ENCODE data around the gene VWA5B1. TPM values are rescaled to one million over a fixed set of nuclear protein-coding genes. Genes with fewer than 3 reads are reported as not detected.

Gene VWA5B1
- total RNA-seq, 6 experiments from 2014 or later = not detected

DNA sequence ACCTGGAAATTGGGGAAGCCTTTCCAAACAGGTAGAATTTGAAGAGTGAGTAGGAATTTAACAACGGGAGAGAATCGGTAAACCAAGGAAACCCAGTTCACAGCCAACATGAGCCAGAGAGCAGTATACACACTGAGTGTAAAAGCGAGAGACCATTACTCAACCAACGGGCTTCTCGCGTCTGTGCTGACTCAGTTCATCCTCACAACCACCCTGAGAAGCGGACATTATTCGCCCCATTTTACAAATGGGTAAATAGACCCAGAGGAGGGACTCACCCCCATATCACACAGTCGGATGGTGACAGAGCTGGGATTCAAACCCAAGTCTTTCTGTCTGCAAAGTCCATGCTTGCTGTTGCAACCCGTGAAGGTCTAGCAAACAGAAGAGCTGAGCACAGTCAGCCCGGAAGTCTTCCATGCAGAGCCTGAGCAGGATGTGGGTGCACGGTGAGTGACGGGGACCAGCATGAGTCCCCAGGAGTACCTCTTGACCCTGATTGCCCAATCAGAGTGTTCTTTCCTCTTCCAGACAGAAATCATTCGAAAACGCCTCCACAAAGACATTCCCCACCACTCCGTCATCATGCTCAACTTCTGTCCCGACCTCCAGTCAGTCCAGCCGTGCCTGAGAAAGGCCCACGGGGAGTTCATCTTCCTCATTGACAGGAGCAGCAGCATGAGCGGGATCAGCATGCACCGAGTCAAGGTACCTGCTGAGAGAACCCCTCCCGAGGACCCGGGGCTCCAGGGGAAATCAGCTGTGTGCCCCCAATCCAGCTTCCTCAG is 32.3 kb downstream of the VWA5B1 start:
- no peak for TF ChIP-seq CTCF (IDR thresholded peaks at IDR 0.05)
- H3K4me1 Mint-ChIP-seq (ENCODE audit: low read depth) = peaks cover 5% of the 10 kb centered on the region; the same call in 1 of the 2 replicates
- H3K36me3 Mint-ChIP-seq (ENCODE audit: low read depth) = peaks cover 4% of the 10 kb centered on the region; the same call in 1 of the 2 replicates
- no peaks in the 10 kb centered on the region for H3K9me3 Mint-ChIP-seq
- H3K27ac Mint-ChIP-seq = no peak overlapping the region
- no peak for DNase-seq
- H3K27me3 Mint-ChIP-seq (ENCODE audit: insufficient read depth) = peaks cover 27% of the 10 kb centered on the region
- no peak overlapping the region for H3K4me3 Mint-ChIP-seq

DNA sequence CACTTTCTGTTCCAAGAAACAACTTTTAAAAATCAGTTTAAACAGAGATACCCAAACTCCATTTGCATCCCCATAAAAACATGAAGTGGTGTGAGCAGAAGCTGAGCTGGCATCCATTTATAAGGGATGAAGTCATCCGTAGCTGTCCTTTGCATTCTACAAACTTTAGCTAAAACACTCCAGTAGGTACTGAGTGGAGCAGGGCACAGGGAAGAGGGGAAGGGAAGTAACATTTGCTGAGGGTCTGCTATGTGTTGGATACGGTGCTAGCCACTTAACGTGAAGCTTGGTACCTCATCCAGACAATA is 32.9 kb downstream of the VWA5B1 start:
- H3K36me3 Mint-ChIP-seq (ENCODE audit: low read depth) = peaks cover 4% of the 10 kb centered on the region; the same call in 1 of the 2 replicates
- no peak for TF ChIP-seq CTCF (IDR thresholded peaks at IDR 0.05)
- peaks cover 5% of the 10 kb centered on the region; the same call in 1 of the 2 replicates for H3K4me1 Mint-ChIP-seq (ENCODE audit: low read depth)

GRCh38 chr1:20324704-20325406 is 34.2 kb downstream of the VWA5B1 start:
- no peak for TF ChIP-seq CTCF (IDR thresholded peaks at IDR 0.05)
- Mint-ChIP-seq H3K4me3 (no peak overlapping the region), H3K27me3 (ENCODE audit: insufficient read depth) (peaks cover 23% of the 10 kb centered on the region), H3K27ac (no peak overlapping the region), H3K36me3 (ENCODE audit: low read depth) (peaks cover 4% of the 10 kb centered on the region; the same call in 1 of the 2 replicates), H3K9me3 (no peaks in the 10 kb centered on the region), H3K4me1 (ENCODE audit: low read depth) (peaks cover 5% of the 10 kb centered on the region; the same call in 1 of the 2 replicates)
- DNase-seq = no peak

More for the DNA sequence above, 32.9 kb downstream of the VWA5B1 start:
- Mint-ChIP-seq H3K27ac (no peak overlapping the region), H3K27me3 (ENCODE audit: insufficient read depth) (peaks cover 28% of the 10 kb centered on the region), H3K9me3 (no peaks in the 10 kb centered on the region), H3K4me3 (no peak overlapping the region)
- DNase-seq = no peak

GRCh38 chr1:20325407-20325843 is 34.8 kb downstream of the VWA5B1 start:
- Mint-ChIP-seq H3K27ac (no peak overlapping the region), H3K36me3 (ENCODE audit: low read depth) (peaks cover 4% of the 10 kb centered on the region; the same call in 1 of the 2 replicates), H3K27me3 (ENCODE audit: insufficient read depth) (peaks cover 23% of the 10 kb centered on the region), H3K4me3 (no peak overlapping the region), H3K9me3 (no peaks in the 10 kb centered on the region), H3K4me1 (ENCODE audit: low read depth) (peaks cover 5% of the 10 kb centered on the region; the same call in 1 of the 2 replicates)
- no peak for DNase-seq
- no peak for TF ChIP-seq CTCF (IDR thresholded peaks at IDR 0.05)

- H3K27me3 Mint-ChIP-seq (ENCODE audit: insufficient read depth) = peaks cover 22% of the 10 kb centered on the region
- no peak overlapping the region for H3K4me3 Mint-ChIP-seq
- H3K36me3 Mint-ChIP-seq (ENCODE audit: low read depth) = peaks cover 4% of the 10 kb centered on the region; the same call in 1 of the 2 replicates
- H3K27ac Mint-ChIP-seq = no peak overlapping the region
- no peaks in the 10 kb centered on the region for H3K9me3 Mint-ChIP-seq
- no peak for TF ChIP-seq CTCF (IDR thresholded peaks at IDR 0.05)
- H3K4me1 Mint-ChIP-seq (ENCODE audit: low read depth) = peaks cover 5% of the 10 kb centered on the region; the same call in 1 of the 2 replicates
- no peak for DNase-seq
These were observed 35.3 kb downstream of the VWA5B1 start for GRCh38 chr1:20325844-20326420.
